Measurements from ENCODE around the gene ZNF646.

ZNF646 gene

GRCh38 chr16:31036691-31037090 is 37.5 kb upstream of the ZNF646 start:
- Histone ChIP-seq H3K27ac (replicated peaks) (no peak overlapping the region), H3K4me3 (replicated peaks; ENCODE audit: insufficient read depth, low read length) (no peak overlapping the region), H3K27me3 (ENCODE audit: insufficient read depth, poor library complexity, severe bottlenecking) (no peaks in the 10 kb centered on the region)
- TF ChIP-seq POLR2AphosphoS5 (IDR thresholded peaks at IDR 0.05; ENCODE audit: low read depth) = no peak
- no peak for TF ChIP-seq GABPA (IDR thresholded peaks at IDR 0.05; ENCODE audit: low read depth)
- no peak for TF ChIP-seq SPI1 (IDR thresholded peaks at IDR 0.05; ENCODE audit: borderline replicate concordance, low read depth)
- no peak for TF ChIP-seq CTCF (IDR thresholded peaks at IDR 0.05; ENCODE audit: insufficient read depth, low read length)
- DNase-seq (ENCODE audit: low read depth in 1 of 2, low spot score in 1 of 2) = peak in 1 of 2 experiments; percentile 53

DNA sequence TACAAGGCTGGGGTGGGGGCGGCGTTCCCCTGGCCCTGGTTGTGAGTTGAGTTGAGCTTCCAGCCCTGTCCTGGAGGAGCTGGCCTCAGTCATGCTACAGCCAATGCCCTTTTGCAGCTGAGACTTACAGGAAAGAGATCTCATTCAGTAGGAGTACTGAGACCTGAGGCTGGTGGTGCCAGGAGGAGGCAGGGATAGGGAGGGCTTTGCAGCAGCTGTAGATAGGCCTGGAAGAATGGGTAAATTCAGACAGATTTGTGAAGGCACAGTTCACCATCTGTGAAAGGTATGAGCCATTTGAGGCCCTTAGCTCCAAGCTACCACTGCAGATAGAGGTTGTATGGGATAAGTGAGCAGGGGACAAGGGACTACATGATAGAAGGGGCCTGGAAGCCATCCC is 35.2 kb upstream of the ZNF646 start:
- Histone ChIP-seq H3K4me3 (replicated peaks; ENCODE audit: insufficient read depth, low read length) (no peak overlapping the region), H3K27me3 (ENCODE audit: insufficient read depth, poor library complexity, severe bottlenecking) (no peaks in the 10 kb centered on the region), H3K27ac (replicated peaks) (no peak overlapping the region)
- TF ChIP-seq CTCF (IDR thresholded peaks at IDR 0.05; ENCODE audit: insufficient read depth, low read length) (no peak), GABPA (IDR thresholded peaks at IDR 0.05; ENCODE audit: low read depth) (no peak), SPI1 (IDR thresholded peaks at IDR 0.05; ENCODE audit: borderline replicate concordance, low read depth) (no peak), REST (IDR thresholded peaks at IDR 0.05; ENCODE audit: insufficient replicate concordance, low read depth) (no peak), POLR2AphosphoS5 (IDR thresholded peaks at IDR 0.05; ENCODE audit: low read depth) (no peak)
- DNase-seq (ENCODE audit: low read depth in 1 of 2, low spot score in 1 of 2) = no peak

DNA sequence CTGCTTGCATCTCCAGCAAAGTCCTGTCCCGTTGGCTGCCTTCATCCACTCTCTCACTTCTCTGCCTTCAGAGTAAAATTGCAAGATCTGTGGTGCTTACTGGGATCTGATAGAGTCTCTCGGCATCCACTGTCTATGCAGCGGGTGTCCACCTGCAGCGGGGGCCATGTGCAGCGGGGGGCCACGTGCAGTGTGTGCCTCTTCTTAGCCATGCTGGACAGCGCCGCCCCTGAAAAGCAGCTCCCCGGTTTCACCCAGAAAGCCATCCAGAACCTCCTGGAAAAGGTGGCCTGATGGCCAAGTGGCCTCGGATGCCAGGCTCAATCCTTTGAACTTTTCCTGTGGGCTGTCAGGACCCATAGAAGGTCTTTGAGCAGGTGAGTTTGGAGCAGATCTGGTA is 31.4 kb upstream of the ZNF646 start:
- no peak for DNase-seq (ENCODE audit: low read depth in 1 of 2, low spot score in 1 of 2)
- no peak overlapping the region for H3K27ac ChIP-seq (replicated peaks)
- H3K4me3 ChIP-seq (replicated peaks; ENCODE audit: insufficient read depth, low read length) = no peak overlapping the region
- TF ChIP-seq CTCF (IDR thresholded peaks at IDR 0.05; ENCODE audit: insufficient read depth, low read length) (no peak), REST (IDR thresholded peaks at IDR 0.05; ENCODE audit: insufficient replicate concordance, low read depth) (peak; percentile 42), GABPA (IDR thresholded peaks at IDR 0.05; ENCODE audit: low read depth) (no peak), POLR2AphosphoS5 (IDR thresholded peaks at IDR 0.05; ENCODE audit: low read depth) (no peak)
- H3K27me3 ChIP-seq (ENCODE audit: insufficient read depth, poor library complexity, severe bottlenecking) = no peaks in the 10 kb centered on the region

DNA sequence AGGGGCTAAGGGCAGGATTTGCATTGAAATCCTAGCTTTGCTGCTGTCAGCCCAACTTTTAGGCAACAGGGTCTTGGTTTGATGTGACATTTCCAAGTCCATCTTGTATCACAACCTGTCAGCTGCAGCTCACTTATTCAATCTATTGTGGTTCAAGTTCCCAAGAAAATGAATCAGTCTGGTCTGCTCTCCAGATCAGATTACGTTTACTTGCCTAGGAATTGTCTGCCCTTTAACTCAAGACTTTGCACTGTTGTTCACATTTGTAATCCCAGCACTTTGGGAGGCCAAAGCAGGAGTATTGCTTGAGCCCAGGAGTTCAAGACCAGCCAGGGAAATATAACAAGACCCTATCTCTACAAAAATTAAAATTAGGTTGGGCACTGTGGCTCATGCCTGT is 30.9 kb upstream of the ZNF646 start:
- Histone ChIP-seq H3K27me3 (ENCODE audit: insufficient read depth, poor library complexity, severe bottlenecking) (no peaks in the 10 kb centered on the region), H3K4me3 (replicated peaks; ENCODE audit: insufficient read depth, low read length) (no peak overlapping the region), H3K27ac (replicated peaks) (no peak overlapping the region)
- TF ChIP-seq POLR2AphosphoS5 (IDR thresholded peaks at IDR 0.05; ENCODE audit: low read depth) = no peak
- no peak for TF ChIP-seq SPI1 (IDR thresholded peaks at IDR 0.05; ENCODE audit: borderline replicate concordance, low read depth)
- no peak for TF ChIP-seq CTCF (IDR thresholded peaks at IDR 0.05; ENCODE audit: insufficient read depth, low read length)
- TF ChIP-seq REST (IDR thresholded peaks at IDR 0.05; ENCODE audit: insufficient replicate concordance, low read depth) = no peak
- TF ChIP-seq GABPA (IDR thresholded peaks at IDR 0.05; ENCODE audit: low read depth) = no peak
- no peak for DNase-seq (ENCODE audit: low read depth in 1 of 2, low spot score in 1 of 2)
